Middle frontal gyrus (tissue), 1 donor: Measurements from ENCODE around the gene TACSTD2.
"Not testable (repeated sequence)": the region's sequence is repeated elsewhere in the genome, so short reads cannot be mapped to it uniquely, and the experiment has no call there.

ENCODE experiments used
- DNase-seq: peaks from one replicate; pipeline ENCODE4 v3.0.0-alpha.2; 2015; ENCODE audit warnings: low spot score; ENCODE audit errors: extremely low spot score

Gene TACSTD2

DNA sequence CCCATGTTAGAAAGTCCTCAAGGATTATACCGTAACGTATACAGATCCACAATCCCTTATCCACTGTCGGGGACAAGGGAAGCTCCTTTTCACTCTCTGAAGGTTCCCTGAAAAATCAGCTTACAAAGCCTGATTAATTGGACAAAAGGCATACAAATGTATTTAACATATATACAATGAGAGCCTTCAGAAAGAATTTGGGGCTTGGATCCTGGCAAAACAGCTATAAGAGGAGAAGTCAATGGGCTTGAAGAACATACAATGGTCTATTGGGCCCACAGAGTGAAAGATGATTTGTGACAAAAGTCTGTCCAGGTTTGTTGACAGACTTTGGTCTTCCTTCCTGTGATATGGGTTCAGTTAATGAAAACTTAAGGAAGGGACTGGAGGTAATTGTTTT lies 10.7 kb downstream of the TACSTD2 start:
- DNase-seq: no peak

- DNase-seq: not testable (repeated sequence)
Measured at GRCh38 chr1:58563715-58564114, 13.3 kb downstream of the TACSTD2 start.

DNA sequence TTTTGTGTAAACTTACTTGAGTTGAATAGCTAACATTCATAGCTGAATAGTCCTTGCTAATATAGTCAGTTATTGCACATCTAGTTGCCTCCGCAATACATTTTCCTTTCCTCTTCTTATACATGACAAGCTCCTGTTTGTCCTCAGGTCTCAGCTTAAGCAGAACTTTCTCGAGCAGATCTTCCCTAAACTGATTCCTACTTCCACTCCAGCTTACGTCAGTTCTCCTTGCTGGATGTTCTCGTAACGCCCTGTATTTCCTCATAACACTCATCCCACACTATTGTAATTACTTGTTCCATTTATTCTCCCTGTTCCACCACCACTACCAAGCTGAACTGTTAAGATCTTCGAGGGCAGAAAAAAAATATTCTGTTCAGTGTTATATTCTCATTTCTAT lies 15.4 kb downstream of the TACSTD2 start:
- DNase-seq: no peak

- DNase-seq: no peak
Measured at GRCh38 chr1:58555393-58555792, 21.7 kb downstream of the TACSTD2 start.

DNA sequence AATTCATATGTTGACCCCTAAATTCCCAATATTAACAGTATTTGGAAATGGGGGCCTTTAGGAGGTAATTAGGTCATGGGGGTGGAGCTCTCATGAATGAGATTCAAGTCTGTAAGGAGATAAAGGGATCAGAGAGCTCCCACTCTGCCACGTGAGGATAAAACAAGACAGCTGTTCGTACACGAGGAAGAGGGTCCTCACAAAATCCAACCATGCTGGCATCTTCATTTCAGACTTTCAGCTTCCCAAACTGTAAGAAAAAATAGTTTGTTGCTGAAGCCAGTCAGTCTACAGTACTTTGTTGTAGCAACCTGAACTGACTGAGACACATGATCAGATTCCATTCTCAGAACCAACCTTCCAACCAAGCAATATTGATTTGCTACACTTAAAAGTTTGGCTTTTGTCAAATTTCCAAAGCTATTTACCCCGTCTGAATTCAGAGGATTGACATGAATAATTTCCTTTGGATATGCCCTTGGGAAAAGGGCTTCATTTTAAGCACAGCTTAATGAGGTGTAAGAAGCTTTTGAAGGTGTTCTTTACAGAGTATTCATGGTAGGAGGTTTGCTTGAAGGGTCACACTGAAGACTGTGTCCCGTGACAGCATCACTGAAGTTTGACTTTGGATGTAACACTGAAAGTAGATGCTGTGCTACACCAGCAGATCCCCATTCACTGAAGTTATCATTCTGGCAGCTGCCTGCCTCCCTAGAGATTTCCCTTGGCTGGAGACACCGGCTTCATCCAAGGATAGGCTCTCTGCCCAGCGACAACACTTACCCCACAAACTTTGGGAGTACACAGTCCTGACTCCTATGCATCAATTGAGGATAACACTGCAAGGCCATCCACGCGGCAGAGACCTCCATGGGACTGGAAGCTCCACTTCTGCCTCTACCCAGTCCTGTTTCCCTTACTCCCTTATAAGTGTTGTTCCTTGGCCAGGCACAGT lies 25.6 kb downstream of the TACSTD2 start:
- no peak for DNase-seq

DNA sequence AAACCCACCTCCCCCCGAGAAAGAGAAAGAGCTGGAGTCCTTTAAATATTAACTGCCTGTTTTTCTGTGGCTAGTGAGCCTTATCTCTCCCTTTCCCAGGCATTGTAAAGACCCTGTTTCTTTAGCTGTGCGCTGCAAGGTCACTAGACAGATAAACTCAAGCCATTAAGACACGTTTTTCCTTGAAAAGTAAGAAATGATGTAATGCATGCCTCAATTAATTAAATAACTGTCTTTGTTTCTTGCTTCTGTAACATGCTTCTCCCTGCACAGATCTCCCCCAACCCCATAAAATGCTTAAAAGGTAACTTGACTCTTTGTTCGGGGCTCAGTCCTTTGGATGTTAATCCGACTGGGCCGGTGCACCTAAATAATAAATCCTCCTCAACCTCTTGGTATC lies 27.8 kb downstream of the TACSTD2 start:
- not testable (repeated sequence) for DNase-seq

DNA sequence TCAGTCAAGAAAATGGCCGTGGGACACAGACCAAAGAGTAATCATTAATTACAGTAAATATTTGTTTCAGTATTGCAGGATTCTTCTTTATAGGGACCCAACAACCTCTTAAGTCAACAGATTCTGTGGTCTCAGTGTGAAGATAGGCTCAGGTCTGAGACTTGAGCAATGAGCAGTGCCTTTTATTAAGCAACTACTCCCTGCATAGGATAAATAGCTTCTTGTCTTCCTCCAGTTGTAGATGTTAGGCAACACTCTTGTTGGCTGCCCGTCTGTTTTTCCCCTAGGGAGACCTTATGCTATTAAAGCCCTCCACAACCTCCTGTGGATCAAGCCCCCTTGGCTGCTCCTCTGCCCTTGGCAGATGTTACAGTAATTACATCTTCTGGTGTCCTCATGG lies 28.7 kb downstream of the TACSTD2 start:
- DNase-seq: no peak

DNA sequence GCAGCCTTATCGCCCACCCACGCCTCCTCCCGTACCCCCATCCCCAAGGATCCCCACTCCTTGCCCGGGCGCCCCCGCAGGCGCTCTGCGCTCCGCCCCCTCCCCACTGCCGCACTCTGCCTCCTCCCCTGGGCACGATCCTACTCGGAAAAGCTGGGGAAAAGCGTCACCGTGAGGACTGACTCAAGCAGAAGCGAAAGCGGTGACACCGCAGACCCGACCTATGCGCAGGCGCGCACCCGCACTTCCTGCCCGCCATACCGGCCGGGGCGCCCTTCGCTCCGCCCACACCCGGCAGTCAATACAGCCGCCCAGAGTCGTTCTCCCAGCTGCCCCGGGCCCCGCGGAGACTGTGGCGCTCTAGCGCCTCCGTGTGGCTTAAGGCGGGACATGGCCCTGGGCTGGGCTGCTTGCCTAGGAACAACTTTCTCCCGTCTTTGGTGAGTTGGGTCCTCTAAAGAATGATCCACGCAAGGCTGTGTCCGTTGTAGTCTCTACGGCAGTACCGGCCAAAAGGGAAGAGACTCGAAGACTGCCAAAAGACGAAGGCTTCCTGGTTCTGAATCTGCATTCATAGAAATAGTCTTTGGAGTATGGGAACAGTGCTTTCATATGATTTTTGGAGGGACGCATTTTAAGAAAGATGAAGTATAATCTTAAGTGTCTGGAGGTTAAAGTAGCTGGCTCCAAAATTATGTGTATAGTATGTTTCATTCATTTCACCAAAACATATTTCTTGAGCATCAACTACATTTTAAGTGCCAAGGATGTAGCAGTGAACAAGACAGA lies 30.3 kb downstream of the TACSTD2 start, which contains the start of gene OMA1:
OMA1 (minus strand) TSS at position 207 of the 789 bp plus-strand sequence. CDS start 7,432 bp downstream, outside the sequence.
- DNase-seq: peak; percentile 92

DNA sequence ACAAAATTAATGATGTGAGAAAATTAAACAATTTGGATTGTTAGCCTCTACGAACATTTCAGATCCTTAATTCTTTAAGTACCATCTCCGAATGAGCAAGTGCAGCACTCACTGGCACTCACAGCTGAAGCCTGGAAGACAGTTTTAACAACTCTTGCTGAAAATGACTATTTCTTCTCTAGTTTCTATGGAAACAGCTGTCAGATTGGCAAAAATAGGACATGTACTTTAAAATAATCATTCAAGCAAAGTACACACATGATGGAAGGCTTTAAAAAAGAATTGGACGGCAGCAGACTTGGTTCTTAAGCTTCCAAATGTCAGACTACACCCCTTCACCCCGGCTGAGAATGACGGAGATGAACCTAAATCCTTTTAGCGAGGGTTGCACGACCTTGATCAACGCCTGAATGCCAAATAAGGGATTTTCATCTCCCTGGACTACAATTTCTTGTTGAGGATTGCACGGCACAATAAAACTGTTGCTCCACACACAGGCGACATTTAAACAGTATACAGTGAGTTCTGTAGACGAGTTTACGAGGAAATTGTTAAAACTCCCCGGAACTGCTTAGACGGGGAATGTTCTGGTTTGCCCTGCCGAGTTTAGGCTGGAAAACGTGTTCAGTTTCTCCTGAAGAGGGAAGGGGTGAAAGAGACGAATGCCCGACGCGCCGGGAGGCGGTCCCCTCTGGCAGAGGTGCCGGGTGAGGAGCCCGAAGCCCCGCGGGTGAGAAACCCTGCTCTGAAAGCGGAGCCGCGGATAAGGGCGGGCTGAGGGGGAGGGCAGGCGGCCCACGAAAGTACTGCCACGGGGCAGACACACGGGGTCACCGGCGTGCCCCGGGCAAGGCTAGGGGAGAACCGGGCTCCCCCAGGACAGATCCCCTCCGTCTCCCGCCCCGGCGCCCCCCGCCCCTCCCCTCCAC lies 31.2 kb downstream of the TACSTD2 start:
- peak; percentile 35 for DNase-seq

DNA sequence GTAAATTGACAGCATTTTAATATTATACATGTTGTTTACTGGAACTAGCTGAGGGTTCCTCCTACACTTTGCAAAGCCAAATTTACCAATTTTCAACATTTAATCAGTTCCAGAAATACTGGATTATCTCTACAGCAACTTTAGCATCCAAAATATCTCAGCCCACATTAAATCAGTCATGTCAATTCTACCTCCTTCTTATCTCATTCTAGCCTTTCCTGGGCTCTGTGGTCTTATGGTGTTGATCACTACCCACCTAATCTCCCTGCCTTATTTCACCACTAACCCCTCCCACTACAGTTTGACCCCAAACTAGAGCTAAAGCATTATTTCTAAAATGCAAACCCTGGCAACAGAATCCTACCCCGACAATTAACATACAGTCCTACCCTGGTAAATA lies 33.8 kb downstream of the TACSTD2 start:
- no peak for DNase-seq

DNA sequence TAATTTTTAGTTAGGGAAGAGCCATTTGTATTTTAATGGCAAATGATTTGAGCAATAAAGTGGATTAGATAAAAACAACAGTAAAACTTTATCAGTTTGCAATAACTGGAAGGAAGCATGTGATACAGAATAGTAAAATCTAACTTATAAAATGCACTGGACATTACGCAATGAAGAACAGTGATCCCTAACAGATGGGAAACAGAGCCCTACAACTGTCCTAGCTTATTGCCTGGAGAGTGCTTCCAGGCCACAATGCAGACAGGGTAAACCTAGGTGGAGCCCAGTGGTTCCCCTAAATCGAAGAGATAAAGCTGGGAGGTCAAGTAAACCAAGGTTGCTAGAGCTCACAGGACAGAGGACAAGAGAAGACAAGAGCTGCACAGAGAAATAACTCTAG lies 37.5 kb downstream of the TACSTD2 start:
- DNase-seq: no peak

DNA sequence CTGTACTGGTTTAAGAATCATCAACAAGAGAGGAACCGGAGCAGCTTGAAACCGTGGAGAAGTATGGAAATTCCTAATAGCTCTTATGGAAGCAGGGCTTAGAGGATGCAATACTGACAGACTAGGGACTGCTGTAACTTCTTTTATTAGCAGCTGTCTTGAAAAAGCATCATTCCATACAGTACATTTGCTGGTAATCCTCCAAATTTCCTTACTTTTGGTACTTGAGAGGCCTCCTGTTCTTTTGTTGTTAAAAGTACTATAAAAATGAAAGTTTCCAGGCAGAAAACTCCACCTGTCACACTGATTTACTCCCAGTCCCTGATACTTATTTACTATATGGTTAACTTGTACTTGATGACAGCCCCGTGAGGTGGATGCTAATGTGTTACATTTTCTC lies 38.2 kb downstream of the TACSTD2 start:
- DNase-seq: no peak

GRCh38 chr1:58531842-58532241 lies 45.2 kb downstream of the TACSTD2 start:
- not testable (repeated sequence) for DNase-seq

DNA sequence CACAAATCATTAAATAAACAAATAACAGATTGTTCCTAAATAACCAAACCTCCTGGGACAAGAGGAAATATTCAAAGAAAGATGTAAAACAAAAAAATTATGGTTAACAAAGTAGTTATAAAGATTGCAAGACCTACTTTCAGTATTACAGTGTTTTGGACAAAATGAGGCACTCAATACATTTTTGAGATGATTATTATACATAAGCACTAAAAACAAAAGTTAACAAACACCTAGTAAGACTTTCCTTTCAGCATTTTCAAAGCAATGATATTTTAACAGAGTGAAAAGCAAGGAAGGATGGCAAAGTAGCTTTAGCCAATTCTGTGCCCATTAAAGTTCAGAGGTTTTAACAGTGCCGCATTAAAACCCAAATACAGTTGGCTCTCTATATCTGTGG lies 47.8 kb downstream of the TACSTD2 start:
- DNase-seq: no peak

GRCh38 chr1:58528518-58528917 lies 48.5 kb downstream of the TACSTD2 start:
- DNase-seq: no peak
